ENCODE results near the gene HCST.

The HCST gene

DNA sequence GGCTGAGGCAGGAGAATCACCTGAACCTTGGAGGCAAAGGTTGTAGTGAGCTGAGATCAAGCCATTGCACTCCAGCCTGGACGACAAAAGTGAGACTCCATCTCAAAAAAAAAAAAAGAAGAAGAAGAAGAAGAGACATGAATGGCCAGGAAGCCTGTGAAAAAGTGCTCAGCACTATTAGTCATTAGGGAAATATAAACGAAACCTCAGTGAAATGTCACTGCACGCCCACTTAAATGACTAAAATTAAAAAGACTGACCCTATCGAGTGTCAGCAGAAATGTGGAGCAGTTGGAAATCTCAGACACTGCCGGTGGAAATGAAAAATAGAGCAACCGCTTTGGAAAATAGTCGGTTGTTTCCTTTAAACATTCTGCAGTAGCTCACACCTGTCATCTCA lies 11.3 kb downstream of the HCST start:
- H3K9me3 Mint-ChIP-seq = no peaks in the 10 kb centered on the region
- no peak overlapping the region for H3K27ac Mint-ChIP-seq (ENCODE audit: low read depth)
- no peaks in the 10 kb centered on the region for H3K36me3 Mint-ChIP-seq (ENCODE audit: insufficient read depth)
- no peak for DNase-seq (ENCODE audit: low spot score in 2 of 2)
- no peak for ATAC-seq (replicated peaks; ENCODE audit: extremely low read depth, poor library complexity, severe bottlenecking)
- peaks cover 17% of the 10 kb centered on the region for H3K4me1 Mint-ChIP-seq
- no peak overlapping the region for H3K4me3 Mint-ChIP-seq
- no peaks in the 10 kb centered on the region for H3K27me3 Mint-ChIP-seq

DNA sequence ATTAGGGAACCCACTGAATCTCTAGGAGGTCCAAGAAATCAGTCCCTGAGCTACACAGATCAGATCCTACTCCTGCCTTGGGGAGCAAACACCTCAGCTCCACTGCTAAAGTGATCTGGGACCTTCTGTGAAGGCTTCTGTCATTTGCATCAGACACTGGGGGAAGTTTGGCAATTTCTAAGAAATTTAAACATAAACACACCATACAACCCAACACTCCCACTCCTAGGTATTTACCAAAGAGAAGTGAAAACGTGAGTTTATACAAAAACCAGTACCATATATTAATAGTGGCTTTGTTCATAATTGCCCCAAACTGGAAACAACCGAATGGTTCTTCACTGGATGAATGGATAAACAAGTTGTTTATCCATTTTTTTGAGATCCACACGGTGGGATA lies 13.1 kb downstream of the HCST start:
- H3K4me1 Mint-ChIP-seq = peaks cover 9% of the 10 kb centered on the region
- no peak overlapping the region for H3K4me3 Mint-ChIP-seq
- ATAC-seq (replicated peaks; ENCODE audit: extremely low read depth, poor library complexity, severe bottlenecking) (no peak), DNase-seq (ENCODE audit: low spot score in 2 of 2) (no peak)
- H3K36me3 Mint-ChIP-seq (ENCODE audit: insufficient read depth) = no peaks in the 10 kb centered on the region
- no peaks in the 10 kb centered on the region for H3K27me3 Mint-ChIP-seq
- H3K27ac Mint-ChIP-seq (ENCODE audit: low read depth) = no peak overlapping the region
- H3K9me3 Mint-ChIP-seq = no peaks in the 10 kb centered on the region

DNA sequence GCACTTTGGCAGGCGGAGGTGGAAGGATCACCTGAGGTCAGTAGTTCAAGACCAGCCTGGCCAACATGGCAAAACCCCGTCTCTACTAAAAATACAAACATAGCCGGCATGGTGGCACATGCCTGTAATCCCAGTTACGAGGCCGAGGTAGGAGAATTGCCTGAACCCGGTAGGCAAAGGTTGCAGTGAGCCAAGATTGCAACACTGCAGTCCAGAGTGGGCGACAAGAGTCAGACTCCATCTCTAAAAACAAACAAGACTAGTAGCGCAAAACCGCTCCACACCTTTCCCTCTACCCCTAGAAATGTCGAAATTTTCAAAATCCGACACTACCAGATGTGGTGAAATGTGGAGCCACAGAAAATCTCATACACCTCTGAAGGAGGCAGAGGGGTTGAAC lies 17.0 kb downstream of the HCST start:
- Mint-ChIP-seq H3K4me1 (no peaks in the 10 kb centered on the region), H3K4me3 (no peak overlapping the region), H3K27me3 (no peaks in the 10 kb centered on the region), H3K36me3 (ENCODE audit: insufficient read depth) (peaks cover 1% of the 10 kb centered on the region), H3K27ac (ENCODE audit: low read depth) (no peak overlapping the region), H3K9me3 (no peaks in the 10 kb centered on the region)
- ATAC-seq (replicated peaks; ENCODE audit: extremely low read depth, poor library complexity, severe bottlenecking) (no peak), DNase-seq (ENCODE audit: low spot score in 2 of 2) (no peak)

DNA sequence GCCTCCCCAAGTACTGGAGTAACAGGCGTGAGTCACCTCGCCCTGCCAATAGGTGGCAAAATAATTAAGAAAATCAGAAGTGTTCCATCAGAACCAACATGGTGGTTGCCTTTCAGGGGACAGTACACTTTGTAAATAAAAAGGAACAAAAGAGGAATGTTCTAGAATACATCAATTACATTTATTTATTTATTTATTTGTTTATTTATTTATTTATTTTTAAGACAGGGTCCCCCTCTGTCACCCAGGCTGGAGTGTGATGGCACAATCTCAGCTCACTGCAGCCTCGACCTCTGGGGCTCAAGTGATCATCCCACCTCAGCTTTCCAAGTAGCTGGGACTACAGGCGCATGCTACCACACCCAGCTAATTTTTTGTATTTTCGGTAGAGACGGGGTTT lies 18.7 kb downstream of the HCST start:
- no peak for DNase-seq (ENCODE audit: low spot score in 2 of 2)
- Mint-ChIP-seq H3K36me3 (ENCODE audit: insufficient read depth) (peaks cover 1% of the 10 kb centered on the region), H3K27ac (ENCODE audit: low read depth) (no peak overlapping the region), H3K4me3 (no peak overlapping the region), H3K27me3 (no peaks in the 10 kb centered on the region), H3K4me1 (no peaks in the 10 kb centered on the region), H3K9me3 (peaks cover 10% of the 10 kb centered on the region)
- no peak for ATAC-seq (replicated peaks; ENCODE audit: extremely low read depth, poor library complexity, severe bottlenecking)

DNA sequence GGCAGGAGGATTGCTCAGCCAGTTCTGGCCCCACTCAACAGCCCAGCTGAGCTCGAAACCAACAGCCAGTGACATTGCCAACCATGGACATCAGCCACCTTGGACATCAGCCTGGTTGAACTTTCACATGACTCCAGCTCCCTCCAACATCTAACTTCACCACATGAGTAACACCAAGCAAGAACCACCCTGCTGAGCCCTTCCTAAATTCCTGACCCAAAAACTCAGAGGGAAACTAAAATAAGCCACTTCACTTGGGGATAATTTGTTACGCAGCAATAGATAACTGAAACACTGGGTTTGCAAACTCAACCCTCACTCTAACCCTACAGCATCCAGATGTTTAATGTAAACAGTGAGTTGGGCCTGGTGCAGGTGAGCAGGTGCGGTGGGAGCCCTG lies 23.2 kb downstream of the HCST start:
- peaks cover 10% of the 10 kb centered on the region for H3K9me3 Mint-ChIP-seq
- no peak for ATAC-seq (replicated peaks; ENCODE audit: extremely low read depth, poor library complexity, severe bottlenecking)

DNA sequence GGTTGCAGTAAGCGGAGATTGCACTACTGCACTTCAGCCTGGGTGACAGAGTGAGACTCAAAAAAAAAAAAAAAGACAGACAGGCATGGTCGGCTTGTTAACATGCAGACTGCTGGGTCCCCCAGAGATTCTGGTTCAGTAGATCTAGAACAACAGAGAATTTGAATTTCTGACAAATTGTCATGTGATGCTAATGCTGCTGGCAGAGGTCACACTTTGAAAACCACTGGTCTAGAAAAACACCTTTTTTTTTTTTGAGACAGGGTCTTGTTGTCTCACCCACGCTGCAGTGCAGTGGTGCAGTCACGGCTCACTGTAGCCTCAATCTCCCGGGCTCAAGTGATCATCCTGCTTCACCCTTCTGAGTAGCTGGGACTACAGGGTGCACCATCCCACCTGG lies 26.2 kb downstream of the HCST start:
- Mint-ChIP-seq H3K4me3 (no peak overlapping the region), H3K27ac (ENCODE audit: low read depth) (no peak overlapping the region), H3K4me1 (peaks cover 34% of the 10 kb centered on the region), H3K36me3 (ENCODE audit: insufficient read depth) (peaks cover 4% of the 10 kb centered on the region), H3K9me3 (peaks cover 10% of the 10 kb centered on the region), H3K27me3 (no peaks in the 10 kb centered on the region)
- ATAC-seq (replicated peaks; ENCODE audit: extremely low read depth, poor library complexity, severe bottlenecking) (no peak), DNase-seq (ENCODE audit: low spot score in 2 of 2) (no peak)

More for the DNA sequence above, 23.2 kb downstream of the HCST start:
- Mint-ChIP-seq H3K27ac (ENCODE audit: low read depth) (no peak overlapping the region), H3K4me1 (peaks cover 17% of the 10 kb centered on the region), H3K4me3 (no peak overlapping the region), H3K36me3 (ENCODE audit: insufficient read depth) (peaks cover 4% of the 10 kb centered on the region), H3K27me3 (no peaks in the 10 kb centered on the region)
- DNase-seq (ENCODE audit: low spot score in 2 of 2) = no peak

DNA sequence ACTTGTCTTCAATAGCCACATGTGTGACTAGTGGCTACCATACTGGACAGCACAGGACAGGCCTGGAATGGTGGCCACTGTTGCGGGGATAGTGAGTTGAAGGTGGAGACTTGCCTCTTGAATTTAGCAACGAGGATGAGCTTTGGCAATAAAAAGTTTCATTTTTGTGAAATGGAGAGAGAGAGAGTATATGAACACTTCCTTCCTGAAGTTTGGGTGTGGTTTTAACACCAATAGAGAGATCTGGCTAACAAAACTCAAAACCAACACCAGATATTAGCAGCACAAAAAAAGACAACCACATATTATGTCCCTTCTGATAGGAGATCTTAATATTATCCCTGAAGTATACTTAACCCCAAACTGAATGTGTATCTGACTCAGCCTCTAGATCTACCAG lies 27.5 kb downstream of the HCST start:
- Mint-ChIP-seq H3K27me3 (no peaks in the 10 kb centered on the region), H3K27ac (ENCODE audit: low read depth) (peak overlapping the region; percentile 10), H3K36me3 (ENCODE audit: insufficient read depth) (peaks cover 4% of the 10 kb centered on the region), H3K4me3 (peak overlapping the region; percentile 67), H3K4me1 (peaks cover 34% of the 10 kb centered on the region), H3K9me3 (peaks cover 10% of the 10 kb centered on the region)
- ATAC-seq (replicated peaks; ENCODE audit: extremely low read depth, poor library complexity, severe bottlenecking) (peak; percentile 20), DNase-seq (ENCODE audit: low spot score in 2 of 2) (no peak)

DNA sequence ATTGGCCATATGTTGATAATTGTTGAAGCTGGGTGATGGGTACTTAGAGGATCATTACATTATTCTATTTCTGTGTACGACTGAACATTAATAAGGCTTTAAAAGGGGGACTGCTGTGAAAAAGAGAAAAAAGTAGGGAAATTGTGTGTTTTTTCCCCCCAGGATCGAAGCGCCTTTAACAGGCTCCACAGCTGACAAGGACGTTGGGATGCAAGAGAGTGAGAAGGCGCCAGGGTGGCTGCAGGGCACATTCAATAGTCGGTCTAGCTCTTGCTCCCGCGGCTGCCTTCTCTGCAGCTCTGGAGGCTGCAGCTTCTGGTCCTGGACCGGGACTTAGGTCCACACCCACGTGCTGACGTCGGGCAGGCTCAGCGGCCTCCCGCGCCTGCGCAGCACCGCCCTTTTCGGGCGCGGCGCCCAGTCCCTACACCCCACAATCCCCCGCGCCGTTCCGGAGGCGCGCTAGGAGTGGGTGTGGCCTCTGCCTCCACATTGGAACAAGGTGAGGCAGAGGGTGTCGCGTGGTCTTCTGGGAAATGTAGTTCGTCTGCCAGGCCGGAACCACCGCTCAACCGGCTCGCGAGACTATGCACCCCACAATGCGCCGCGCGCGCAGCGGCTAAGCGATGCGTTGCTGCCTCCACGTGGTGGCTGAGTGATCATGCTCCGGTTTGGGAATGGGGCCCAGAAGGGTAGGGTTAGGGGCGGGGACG lies 29.0 kb downstream of the HCST start:
- no peaks in the 10 kb centered on the region for H3K27me3 Mint-ChIP-seq
- H3K36me3 Mint-ChIP-seq (ENCODE audit: insufficient read depth) = peaks cover 4% of the 10 kb centered on the region
- no peaks in the 10 kb centered on the region for H3K9me3 Mint-ChIP-seq
- ATAC-seq (replicated peaks; ENCODE audit: extremely low read depth, poor library complexity, severe bottlenecking) = peak; percentile 99
- peak overlapping the region; percentile 68 for H3K4me3 Mint-ChIP-seq
- DNase-seq (ENCODE audit: low spot score in 2 of 2) = peak; percentile 94 to 99
- H3K27ac Mint-ChIP-seq (ENCODE audit: low read depth) = peak overlapping the region; percentile 80
- peaks cover 41% of the 10 kb centered on the region for H3K4me1 Mint-ChIP-seq

DNA sequence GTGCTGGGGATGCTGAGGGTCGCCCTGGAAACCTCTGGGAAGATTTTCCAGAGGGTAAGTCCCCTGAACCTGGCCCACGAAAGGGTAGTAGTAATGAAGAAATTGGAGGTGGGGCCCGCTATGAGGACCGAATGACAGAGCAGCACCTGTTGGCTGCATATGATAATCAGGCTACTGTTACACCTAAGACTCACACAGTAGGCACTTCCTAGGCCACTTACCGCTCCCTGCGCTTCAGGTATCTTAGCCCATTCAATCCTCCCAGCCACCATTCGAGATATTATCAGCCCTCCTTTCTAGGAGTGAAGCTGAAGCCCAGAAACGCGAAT lies 29.5 kb downstream of the HCST start:
- H3K9me3 Mint-ChIP-seq = no peaks in the 10 kb centered on the region
- H3K36me3 Mint-ChIP-seq (ENCODE audit: insufficient read depth) = peaks cover 4% of the 10 kb centered on the region
- H3K27me3 Mint-ChIP-seq = no peaks in the 10 kb centered on the region
- peaks cover 36% of the 10 kb centered on the region for H3K4me1 Mint-ChIP-seq
- ATAC-seq (replicated peaks; ENCODE audit: extremely low read depth, poor library complexity, severe bottlenecking) = peak; percentile 1
- H3K4me3 Mint-ChIP-seq = no peak overlapping the region
- no peak overlapping the region for H3K27ac Mint-ChIP-seq (ENCODE audit: low read depth)
- no peak for DNase-seq (ENCODE audit: low spot score in 2 of 2)

DNA sequence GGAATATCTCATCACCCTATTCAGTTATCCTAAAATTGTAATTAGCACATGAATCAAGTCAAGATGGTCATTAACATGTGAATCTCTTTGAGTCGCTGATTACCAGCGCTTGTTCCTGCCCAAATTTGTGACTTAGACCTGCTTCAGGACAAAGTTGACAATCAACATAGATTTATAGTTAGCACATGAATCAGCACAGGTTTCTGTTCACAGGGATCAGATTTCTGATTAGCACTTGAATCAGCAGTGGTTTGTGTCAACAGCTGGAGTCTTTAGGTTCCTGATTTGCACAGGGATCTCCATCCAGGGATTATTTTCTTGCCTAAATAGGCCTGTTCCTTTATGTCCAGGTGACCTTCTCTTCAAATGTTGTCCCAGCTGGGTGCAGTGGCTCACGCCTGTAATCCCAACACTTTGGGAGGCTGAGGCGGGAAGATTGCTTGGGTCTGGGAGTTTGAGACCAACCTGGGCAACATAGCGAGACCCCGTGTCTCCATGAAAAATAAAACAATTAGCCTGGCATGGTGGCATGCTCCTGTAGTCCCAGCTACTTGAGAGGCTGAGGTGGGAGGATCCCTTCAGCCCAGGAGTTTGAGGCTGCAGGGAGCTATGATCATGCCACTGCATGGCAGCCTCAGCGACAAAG lies 30.1 kb downstream of the HCST start:
- DNase-seq (ENCODE audit: low spot score in 2 of 2) (no peak), ATAC-seq (replicated peaks; ENCODE audit: extremely low read depth, poor library complexity, severe bottlenecking) (no peak)
- H3K36me3 Mint-ChIP-seq (ENCODE audit: insufficient read depth) = peaks cover 4% of the 10 kb centered on the region
- H3K27ac Mint-ChIP-seq (ENCODE audit: low read depth) = no peak overlapping the region
- no peaks in the 10 kb centered on the region for H3K27me3 Mint-ChIP-seq
- no peaks in the 10 kb centered on the region for H3K9me3 Mint-ChIP-seq
- no peak overlapping the region for H3K4me3 Mint-ChIP-seq
- H3K4me1 Mint-ChIP-seq = peaks cover 35% of the 10 kb centered on the region

DNA sequence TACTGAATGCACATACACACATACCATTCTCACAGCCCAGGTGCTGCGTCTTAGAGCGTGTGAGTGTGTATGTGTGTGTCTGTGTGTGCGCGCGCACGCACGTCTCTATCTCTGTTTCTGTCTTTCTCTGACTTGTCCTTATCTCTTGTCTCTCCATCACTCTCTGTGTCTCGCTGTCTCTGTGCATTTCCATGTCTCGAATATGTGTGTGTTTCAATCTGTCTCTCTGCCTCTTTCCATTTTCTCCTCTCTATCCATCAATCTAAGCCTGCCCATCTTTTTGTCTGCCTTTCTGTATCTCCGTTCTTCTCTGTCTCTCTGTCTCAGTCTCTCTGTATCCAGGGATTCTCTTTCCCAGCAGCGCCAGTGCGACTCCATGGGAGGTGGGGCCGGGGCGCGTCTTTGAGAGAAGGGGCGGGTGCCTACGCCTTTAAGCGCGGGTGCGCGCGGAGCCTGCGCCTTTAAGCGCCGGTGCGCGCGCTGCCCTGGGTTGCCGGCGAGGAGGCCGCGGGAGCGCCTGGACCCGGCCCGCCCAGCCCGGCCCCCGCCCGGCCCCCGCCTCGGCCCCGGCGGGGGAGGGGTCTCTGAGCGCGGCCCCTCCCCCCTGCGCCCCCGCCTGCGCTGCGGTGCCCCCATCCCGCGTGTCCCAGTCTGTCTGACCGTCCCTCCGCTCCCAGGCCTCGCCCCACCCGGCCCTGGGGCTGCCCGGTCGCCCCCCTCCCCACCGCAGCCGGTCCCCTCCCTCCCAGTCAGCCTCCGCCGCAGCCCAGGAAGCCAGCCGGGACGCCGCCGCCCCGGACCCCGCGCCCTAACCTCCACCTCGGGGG lies 33.8 kb downstream of the HCST start, which contains the start of gene LRFN3:
TSS of gene LRFN3 (plus strand) at position 464 of the 827 bp plus-strand sequence. CDS start 3,052 bp downstream, outside the sequence.
- Mint-ChIP-seq H3K27ac (ENCODE audit: low read depth) (peak within 1 kb of the TSS; percentile 84), H3K27me3 (no peaks in the 10 kb centered on the region), H3K36me3 (ENCODE audit: insufficient read depth) (peaks cover 9% of the 10 kb centered on the region), H3K4me1 (peaks cover 40% of the 10 kb centered on the region), H3K9me3 (no peaks in the 10 kb centered on the region), H3K4me3 (peak within 1 kb of the TSS; percentile 76)
- no peak for DNase-seq (ENCODE audit: low spot score in 2 of 2)
- no peak for ATAC-seq (replicated peaks; ENCODE audit: extremely low read depth, poor library complexity, severe bottlenecking)

DNA sequence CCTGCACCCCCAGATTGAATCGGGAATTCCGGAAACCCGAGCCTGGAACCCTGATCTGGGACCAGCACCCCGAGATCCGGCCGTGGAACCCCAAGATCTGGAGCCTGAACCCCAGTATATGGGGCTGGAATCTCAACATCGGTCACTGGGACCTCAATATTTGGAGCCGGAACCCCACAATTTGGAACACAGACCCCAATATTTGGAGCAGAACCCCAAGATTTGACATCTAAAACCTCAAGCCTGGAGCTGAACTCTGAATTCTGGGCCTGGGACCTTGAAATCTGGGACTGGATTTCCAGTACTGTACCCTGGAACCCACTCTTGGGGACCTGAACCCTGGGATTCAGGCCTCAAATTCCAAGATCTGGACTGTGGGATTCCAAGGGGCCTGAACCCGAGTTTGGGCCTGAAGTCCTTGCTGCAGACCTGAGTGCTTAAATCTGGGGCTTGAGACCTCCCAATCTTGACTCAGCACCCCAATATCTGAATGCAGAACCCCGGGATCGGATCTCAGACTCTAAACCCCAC lies 34.5 kb downstream of the HCST start:
- Mint-ChIP-seq H3K9me3 (no peaks in the 10 kb centered on the region), H3K27ac (ENCODE audit: low read depth) (peak overlapping the region; percentile 51), H3K36me3 (ENCODE audit: insufficient read depth) (peaks cover 10% of the 10 kb centered on the region), H3K27me3 (no peaks in the 10 kb centered on the region), H3K4me1 (peaks cover 36% of the 10 kb centered on the region), H3K4me3 (peak overlapping the region; percentile 76)
- ATAC-seq (replicated peaks; ENCODE audit: extremely low read depth, poor library complexity, severe bottlenecking) = no peak
- no peak for DNase-seq (ENCODE audit: low spot score in 2 of 2)
